ENCODE results near the gene MRPS27.

The MRPS27 gene

DNA sequence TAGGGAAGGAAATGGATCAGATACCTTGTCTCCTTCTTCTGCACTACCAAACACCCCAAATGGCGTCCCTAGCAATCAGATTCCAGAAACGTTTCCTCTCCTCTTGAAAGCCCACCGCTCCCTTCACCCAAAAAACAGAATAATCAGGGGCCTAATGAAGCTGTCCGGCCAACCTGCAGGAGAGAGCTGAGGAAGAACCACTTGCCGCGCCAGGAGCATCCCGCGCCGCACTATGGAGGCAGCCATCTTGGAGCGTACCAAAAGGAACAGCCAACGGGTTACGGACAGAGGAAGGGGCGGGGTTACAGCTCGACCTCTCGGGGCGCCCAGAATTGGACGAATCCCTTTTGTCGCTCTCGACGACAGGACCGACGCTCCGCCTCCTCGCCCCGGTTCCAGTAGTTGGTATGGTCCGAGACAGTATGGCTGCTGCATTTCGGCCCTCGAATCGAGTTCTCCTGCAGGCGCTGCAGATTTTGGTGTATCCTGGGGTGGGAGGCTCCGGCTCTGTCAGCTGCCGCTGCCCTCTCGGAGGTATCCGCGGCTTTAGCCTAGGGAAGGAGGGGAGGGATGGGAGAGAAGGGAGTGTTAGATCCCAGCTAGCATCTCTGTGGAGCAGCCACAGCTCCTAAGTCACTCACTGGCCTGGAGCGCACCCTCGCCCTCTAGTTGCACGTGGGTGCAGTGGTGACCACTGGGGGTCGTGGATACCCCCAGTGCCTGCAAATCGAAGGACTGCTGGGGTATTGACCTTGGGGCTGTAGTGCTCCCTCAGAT is at the start of gene MRPS27, which contains the start of gene PTCD2:
Gene MRPS27 (minus strand): TSS at position 265 of the 777 bp plus-strand sequence. CDS start 19 bp downstream, at position 246.
Gene PTCD2 (plus strand): TSS at position 398 of the 777 bp plus-strand sequence. CDS start 10 bp downstream, at position 408.
- peak; percentile 99 for DNase-seq
- TF ChIP-seq POLR2A (IDR thresholded peaks at IDR 0.05; ENCODE audit: low read length) (peak; percentile 95), GATA1 (IDR thresholded peaks at IDR 0.05; ENCODE audit: low read depth, low read length) (no peak)

DNA sequence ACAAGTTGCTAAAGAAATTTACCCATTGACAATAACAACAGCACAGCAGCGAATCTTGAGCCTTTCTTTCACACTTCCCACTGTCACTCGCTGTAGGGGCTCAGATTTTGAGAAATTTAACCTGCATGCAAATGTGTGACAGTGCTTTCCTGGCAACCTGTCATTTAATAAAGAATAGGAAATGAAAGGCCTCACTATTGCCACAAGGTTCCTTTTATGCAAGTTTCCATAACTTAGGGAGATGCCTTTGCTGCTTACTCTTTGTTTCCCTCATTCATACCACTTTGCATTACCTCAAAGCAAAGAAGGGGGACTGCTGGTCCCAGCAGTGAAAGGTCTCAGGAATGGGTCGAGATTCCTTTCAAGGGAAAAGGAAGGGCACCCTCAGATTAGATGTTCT is 49.7 kb upstream of the MRPS27 start:
- no peak for TF ChIP-seq GATA1 (IDR thresholded peaks at IDR 0.05; ENCODE audit: low read depth, low read length)
- no peak for TF ChIP-seq POLR2A (IDR thresholded peaks at IDR 0.05; ENCODE audit: low read length)
- DNase-seq: no peak

DNA sequence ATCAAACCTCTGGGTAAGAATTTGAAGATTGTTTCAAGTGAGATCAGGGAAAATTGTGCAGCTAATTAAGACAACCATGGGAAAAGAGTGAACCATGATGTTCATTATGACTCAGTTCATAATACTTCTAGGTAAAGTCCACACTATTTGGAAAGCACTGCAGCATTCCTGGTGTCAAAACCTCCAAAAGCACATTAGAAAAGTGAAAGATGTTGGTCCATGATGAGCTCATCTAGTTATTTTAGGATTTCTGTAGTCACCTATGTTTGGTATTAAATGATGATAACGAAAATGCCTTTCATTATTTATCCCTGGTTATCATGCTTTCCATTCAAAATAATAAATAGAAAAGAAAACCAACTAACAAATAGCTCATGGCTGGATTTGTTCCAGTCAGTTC is 49.3 kb upstream of the MRPS27 start:
- DNase-seq: no peak
- no peak for TF ChIP-seq POLR2A (IDR thresholded peaks at IDR 0.05; ENCODE audit: low read length)
- TF ChIP-seq GATA1 (IDR thresholded peaks at IDR 0.05; ENCODE audit: low read depth, low read length): no peak

DNA sequence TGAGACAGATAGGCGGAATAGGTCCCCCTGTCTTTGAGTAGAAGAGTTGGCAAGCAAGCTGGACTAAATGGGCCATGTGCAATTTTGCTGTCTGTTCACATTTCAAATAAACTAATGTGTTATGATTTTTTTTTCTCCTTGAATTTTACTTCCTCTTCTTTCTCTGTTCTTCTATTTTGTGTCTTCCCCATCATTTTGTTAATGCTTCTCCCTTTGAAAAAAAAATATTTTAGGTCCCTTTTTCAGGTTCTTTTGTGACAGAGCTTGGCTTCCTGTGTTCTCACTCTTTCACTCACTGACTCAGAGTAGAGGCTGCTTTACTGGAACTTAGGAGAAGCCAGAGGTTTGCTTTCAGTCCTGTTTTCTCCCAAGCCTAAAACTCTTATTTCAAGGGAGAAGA is 48.2 kb upstream of the MRPS27 start:
- TF ChIP-seq POLR2A (IDR thresholded peaks at IDR 0.05; ENCODE audit: low read length) (no peak), GATA1 (IDR thresholded peaks at IDR 0.05; ENCODE audit: low read depth, low read length) (no peak)
- DNase-seq: no peak

DNA sequence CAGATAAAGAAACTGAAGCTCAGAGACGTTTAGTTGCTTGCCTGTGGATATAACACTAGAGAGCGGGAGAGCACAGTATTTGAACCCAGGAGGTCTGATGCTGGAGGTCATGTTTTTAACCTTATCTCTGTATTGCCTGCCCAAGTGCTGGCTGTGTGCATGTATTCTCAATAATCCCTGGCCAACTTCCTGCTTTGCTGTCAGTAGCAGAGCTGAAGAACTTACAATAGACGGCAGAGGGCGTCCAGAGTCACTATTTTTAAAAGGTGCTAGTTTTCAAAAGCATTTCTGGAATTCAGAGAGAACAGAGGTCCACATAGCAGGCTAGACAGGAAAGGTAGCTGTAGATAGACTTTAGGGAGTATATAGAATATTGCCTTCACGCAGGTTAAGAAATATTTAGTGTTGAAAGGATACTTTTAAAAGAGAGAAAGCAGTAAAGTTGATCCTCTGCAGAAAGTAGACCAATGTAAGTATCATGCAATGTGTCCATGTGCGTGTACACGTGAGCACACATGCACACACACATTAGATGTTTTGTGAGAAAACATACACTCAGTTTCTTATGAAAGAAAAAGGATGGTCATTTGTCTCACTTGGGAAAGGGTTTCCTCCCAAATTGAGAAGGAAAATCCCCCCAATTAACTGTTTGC is 46.4 kb upstream of the MRPS27 start:
- TF ChIP-seq GATA1 (IDR thresholded peaks at IDR 0.05; ENCODE audit: low read depth, low read length): no peak
- TF ChIP-seq POLR2A (IDR thresholded peaks at IDR 0.05; ENCODE audit: low read length): no peak
- DNase-seq: peak; percentile 75 to 76

DNA sequence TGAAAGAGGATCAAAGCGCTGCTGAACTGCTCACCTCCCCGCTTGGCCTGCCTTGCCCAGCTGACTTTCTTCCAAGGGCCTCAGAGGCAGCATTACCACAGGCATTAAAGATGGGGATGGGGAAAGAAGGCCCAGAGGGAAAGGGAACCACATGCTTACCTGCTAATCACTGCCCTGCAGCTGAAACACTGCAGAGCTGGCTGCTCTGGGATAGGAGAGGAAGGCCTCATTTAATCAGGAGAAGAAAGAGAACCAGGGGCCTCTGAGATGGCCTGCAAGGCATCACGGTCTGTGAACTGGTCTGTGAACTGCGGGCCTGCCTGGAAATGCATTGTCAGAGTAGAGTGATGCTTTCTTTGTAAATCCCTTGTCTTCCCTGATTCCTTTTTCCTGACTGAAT is 44.9 kb upstream of the MRPS27 start:
- no peak for DNase-seq
- TF ChIP-seq GATA1 (IDR thresholded peaks at IDR 0.05; ENCODE audit: low read depth, low read length) (no peak), POLR2A (IDR thresholded peaks at IDR 0.05; ENCODE audit: low read length) (no peak)

DNA sequence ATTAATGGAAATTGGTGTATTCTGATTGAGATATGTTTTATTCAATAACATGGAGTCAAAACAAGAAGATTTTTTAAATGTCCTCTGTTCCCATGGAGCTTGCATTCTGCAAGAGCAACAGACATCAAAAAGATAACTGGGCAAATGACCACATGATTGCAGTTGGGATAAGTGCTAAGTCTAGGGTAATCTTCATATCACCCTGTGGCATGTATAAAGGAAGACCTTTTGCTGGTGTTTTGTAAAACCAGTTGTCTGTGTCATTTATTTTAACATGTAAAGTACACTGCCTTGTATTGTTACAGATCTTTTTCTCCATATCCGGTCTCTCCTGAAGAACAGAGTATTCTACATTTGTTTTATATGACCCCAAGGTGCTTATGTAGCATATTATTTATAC is 44.1 kb upstream of the MRPS27 start:
- peak in 1 of 2 experiments; percentile 42 for DNase-seq
- TF ChIP-seq GATA1 (IDR thresholded peaks at IDR 0.05; ENCODE audit: low read depth, low read length): no peak
- TF ChIP-seq POLR2A (IDR thresholded peaks at IDR 0.05; ENCODE audit: low read length): no peak

DNA sequence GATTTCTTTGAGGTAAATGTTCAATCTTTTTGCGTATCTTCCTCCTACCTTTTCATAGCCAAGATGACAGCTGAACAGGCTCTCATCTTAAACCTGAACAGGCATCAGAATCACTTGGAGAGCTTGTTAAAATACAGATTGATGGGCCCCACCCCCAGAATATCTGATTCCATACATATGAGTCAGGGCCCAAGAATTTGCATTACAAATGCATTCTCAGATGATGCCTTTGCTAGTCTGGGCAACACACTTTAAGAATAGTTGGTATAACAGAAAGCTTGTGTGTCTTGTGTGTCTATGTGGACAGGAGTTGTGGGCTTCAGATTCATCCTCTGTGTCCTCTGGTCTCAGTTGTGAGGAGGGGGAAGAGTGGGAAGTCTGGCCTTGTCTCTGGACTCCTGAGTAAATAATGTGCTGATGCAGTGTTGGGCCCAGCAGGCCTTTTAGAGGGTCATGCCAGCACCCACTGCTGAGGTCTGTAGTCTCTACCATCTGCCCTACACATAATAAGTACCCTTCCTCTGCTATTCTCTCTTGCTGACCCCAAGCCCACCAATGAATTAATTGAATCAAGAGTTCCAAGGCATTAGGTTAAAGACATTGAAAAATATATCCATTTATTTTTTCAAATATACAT is 43.2 kb upstream of the MRPS27 start:
- TF ChIP-seq POLR2A (IDR thresholded peaks at IDR 0.05; ENCODE audit: low read length): no peak
- TF ChIP-seq GATA1 (IDR thresholded peaks at IDR 0.05; ENCODE audit: low read depth, low read length): no peak
- no peak for DNase-seq

DNA sequence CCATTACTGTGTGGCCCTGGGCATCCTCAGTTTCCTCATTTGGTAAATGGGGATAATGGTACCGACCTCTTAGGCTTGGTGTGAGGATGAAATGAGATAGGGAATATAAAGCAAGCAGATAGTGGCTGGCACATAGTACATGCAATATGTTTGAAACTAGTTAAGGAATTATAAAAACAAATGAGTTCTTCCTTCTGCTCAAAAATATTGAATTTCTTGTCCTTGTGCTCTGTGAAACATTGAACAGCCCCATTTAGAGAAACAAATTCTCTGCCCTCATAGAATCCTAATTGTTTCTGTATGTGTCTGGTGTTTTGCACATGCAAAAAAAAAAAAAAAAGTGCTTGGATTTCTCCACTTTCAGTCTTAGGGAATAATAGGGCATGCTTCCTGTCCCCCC is 39.8 kb upstream of the MRPS27 start:
- TF ChIP-seq POLR2A (IDR thresholded peaks at IDR 0.05; ENCODE audit: low read length): no peak
- TF ChIP-seq GATA1 (IDR thresholded peaks at IDR 0.05; ENCODE audit: low read depth, low read length): no peak
- no peak for DNase-seq

DNA sequence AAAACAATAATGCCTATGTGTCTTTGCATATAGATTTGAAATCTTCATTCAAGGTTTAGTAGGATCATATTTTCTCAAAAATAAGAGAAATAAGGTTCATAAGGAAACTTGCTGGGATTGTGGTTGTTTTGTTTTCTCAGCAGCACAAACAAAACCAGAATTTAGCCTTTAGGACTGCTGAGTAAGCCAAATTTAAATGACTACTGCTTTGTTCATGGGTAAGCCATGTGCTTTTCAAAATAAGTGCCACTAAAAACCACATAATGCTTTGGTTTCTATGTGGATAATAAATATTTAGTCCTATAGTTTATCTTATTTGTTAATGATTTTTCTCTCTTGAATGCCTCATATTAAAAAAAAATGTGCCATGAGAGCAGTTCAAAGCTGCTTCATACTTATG is 38.9 kb upstream of the MRPS27 start:
- DNase-seq: no peak
- TF ChIP-seq GATA1 (IDR thresholded peaks at IDR 0.05; ENCODE audit: low read depth, low read length) (no peak), POLR2A (IDR thresholded peaks at IDR 0.05; ENCODE audit: low read length) (no peak)

DNA sequence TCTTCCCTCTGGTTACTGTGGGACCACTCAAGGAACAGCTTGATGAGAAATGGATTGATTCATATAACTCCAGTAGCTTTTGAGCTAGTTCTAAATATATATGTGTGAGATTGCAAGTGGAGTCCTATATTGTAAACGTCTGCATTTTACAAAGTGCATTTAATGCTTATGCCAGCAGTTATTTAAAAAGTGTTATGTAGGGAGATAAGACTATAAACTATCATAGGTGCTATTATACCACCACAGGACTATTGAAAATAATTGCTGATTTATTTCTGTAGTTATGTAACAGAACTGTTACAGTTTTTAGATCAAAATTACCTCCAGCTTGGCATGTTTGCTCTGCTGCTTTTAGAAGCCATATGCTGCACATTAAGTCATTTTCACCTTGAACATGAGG is 36.3 kb upstream of the MRPS27 start:
- DNase-seq: no peak
- TF ChIP-seq POLR2A (IDR thresholded peaks at IDR 0.05; ENCODE audit: low read length) (no peak), GATA1 (IDR thresholded peaks at IDR 0.05; ENCODE audit: low read depth, low read length) (no peak)

DNA sequence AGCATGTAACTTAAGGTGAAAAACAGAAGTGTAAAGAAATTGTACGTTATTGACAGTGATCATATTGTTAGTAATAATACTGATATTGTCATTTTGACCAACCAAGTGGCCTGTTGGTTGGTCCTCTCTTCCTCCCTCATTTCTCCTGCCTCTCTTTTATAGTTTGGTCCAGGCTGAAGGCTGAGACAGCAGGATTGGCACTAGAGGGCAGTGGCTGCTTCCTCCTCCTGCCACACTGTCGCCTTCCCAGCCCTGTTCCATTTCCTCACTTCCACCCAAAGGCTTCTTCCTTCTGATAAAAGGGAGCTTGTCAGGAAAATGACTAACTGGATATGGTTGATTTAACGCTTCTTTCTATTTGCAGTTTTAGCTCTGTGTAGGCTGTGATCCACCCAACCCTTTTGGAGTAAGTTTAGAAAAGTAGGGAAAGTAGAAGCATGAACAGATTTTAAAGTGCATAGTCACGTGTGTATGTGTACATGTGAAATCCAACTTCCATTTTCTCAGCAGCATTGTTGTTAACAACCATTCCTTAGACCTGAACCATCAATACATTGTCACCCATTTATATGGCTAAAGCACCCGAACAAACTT is 35.8 kb upstream of the MRPS27 start:
- no peak for TF ChIP-seq POLR2A (IDR thresholded peaks at IDR 0.05; ENCODE audit: low read length)
- no peak for DNase-seq

DNA sequence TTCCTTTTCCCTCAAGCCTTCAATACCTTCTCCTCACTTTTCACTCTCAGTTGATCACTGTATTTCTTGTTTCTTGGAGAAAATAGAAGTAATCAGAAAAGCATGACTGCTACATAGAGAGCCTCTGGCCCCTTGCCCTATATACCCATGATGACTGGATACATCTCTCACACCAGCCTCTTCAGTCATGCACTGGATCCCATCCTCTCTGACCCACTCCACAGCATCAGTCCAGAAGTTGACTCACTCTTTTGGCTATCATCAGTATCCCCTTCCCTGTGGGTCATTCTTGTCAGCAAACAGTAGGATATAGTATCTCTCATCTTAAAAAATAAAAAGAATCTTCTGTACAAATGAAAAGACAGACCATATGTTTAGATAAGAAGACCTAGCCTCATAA is 33.0 kb upstream of the MRPS27 start:
- DNase-seq: no peak
- no peak for TF ChIP-seq POLR2A (IDR thresholded peaks at IDR 0.05; ENCODE audit: low read length)
- no peak for TF ChIP-seq GATA1 (IDR thresholded peaks at IDR 0.05; ENCODE audit: low read depth, low read length)

DNA sequence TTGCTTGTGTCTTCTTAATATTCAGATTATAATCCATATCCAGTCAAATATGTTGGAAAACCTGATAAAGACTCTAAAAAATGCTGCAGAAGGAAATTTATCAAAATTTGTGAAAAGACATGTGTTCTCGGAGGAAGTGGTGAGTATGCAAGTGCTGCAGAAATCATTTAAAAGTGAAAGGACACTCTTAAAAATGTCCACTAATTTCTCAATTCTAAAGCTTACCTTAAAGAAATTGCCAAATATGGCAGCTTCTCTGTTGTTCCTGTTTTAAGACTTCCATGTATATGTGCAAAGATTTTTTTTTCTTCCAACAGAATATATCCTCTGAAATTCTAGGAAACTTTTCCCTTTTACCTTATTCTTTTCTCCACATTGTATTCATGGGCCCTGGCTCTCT is 32.6 kb upstream of the MRPS27 start:
- TF ChIP-seq GATA1 (IDR thresholded peaks at IDR 0.05; ENCODE audit: low read depth, low read length) (no peak), POLR2A (IDR thresholded peaks at IDR 0.05; ENCODE audit: low read length) (no peak)
- DNase-seq: no peak
